PC-3 (cell line): ENCODE results near the gene DLGAP1.

Source experiments
- CTCF ChIP-seq: fragments of 300-600 bp; sonication (generic); conservative IDR thresholded peaks from 2 replicates; pipeline ENCODE4 v1.5.1; 2017; ENCODE audit warnings: antibody characterized with exemption, low read depth, mild to moderate bottlenecking, low read length
- EZH2 ChIP-seq: fragments of 300-600 bp; sonication (generic); IDR thresholded peaks from one replicate; pipeline ENCODE4 v1.6.1; 2017; ENCODE audit warnings: antibody characterized with exemption, mild to moderate bottlenecking, low read length; ENCODE audit not compliant: unreplicated experiment

GRCh38 chr18:3649633-3650426 is 805.3 kb downstream of the DLGAP1 start:
- no peak for TF ChIP-seq CTCF
- no peak for TF ChIP-seq EZH2
